Fibroblast of lung (primary cell): ENCODE measurements around the gene UFL1. TPM values are rescaled to one million over a fixed set of nuclear protein-coding genes. Genes with fewer than 3 reads are reported as not detected.
A peak's percentile ranks its signal among the peaks of the same experiment; 100 is the strongest.

Source experiments
- DNase-seq, 2 donors: peaks; one replicate each; pipeline versions ENCODE4 v3.0.0 to v3.0.0-alpha.2; 2010; ENCODE audit warnings: low read depth in 2 of 2
- H2AFZ ChIP-seq: 2 replicates; pipeline ENCODE4 v1.5.1; 2012; ENCODE audit warnings: low read length, control low read depth, inconsistent platforms
- H3K27ac ChIP-seq: 2 replicates; pipeline ENCODE4 v1.5.1; 2011; ENCODE audit warnings: low read length, control low read depth; ENCODE audit not compliant: insufficient read depth
- H3K27me3 ChIP-seq: 2 replicates; pipeline ENCODE4 v1.5.1; 2011; ENCODE audit warnings: mild to moderate bottlenecking, low read length; ENCODE audit not compliant: control insufficient read depth, insufficient read depth
- H3K36me3 ChIP-seq: 2 replicates; pipeline ENCODE4 v1.5.1; 2011; ENCODE audit warnings: low read length; ENCODE audit not compliant: control insufficient read depth, insufficient read depth
- H3K4me1 ChIP-seq: 2 replicates; pipeline ENCODE4 v1.5.1; 2011; ENCODE audit warnings: low read length; ENCODE audit not compliant: control insufficient read depth, insufficient read depth; ENCODE audit errors: extremely low read depth
- H3K4me2 ChIP-seq: 2 replicates; pipeline ENCODE4 v1.5.1; 2011; ENCODE audit warnings: low read length, control low read depth; ENCODE audit not compliant: insufficient read depth; ENCODE audit errors: extremely low read depth
- H3K4me3 ChIP-seq, 4 experiments: fragments of 200-600 bp in 1 of 4; sonication (generic) in 1 of 4; replicated peaks in 1 of 4; 2 replicates each; pipeline ENCODE4 v1.5.1; 2011 to 2016; ENCODE audit warnings: low read length in 4 of 4, low read depth in 3 of 4, mild to moderate bottlenecking in 3 of 4, control low read depth in 2 of 4, inconsistent platforms in 1 of 4, mixed read lengths in 1 of 4; ENCODE audit not compliant: insufficient read depth in 1 of 4; ENCODE audit errors: control extremely low read depth in 1 of 4
- H3K79me2 ChIP-seq: 2 replicates; pipeline ENCODE4 v1.5.1; 2012; ENCODE audit warnings: mild to moderate bottlenecking, low read length, inconsistent platforms; ENCODE audit not compliant: control insufficient read depth, insufficient read depth
- H3K9ac ChIP-seq: 2 replicates; pipeline ENCODE4 v1.5.1; 2011; ENCODE audit warnings: mild to moderate bottlenecking, low read length, control low read depth; ENCODE audit not compliant: insufficient read depth
- H3K9me3 ChIP-seq: 2 replicates; pipeline ENCODE4 v1.5.1; 2012; ENCODE audit warnings: low read depth, low read length; ENCODE audit not compliant: control insufficient read depth, insufficient read depth
- H4K20me1 ChIP-seq: 2 replicates; pipeline ENCODE4 v1.5.1; 2011; ENCODE audit warnings: low read length; ENCODE audit not compliant: control insufficient read depth, insufficient read depth; ENCODE audit errors: extremely low read depth
- CTCF ChIP-seq, 2 donors: IDR thresholded peaks in 1 of 2; conservative IDR thresholded peaks in 1 of 2; 1 replicate in 1 of 2; 2 replicates in 1 of 2; pipeline ENCODE4 v1.5.1; 2011 to 2012; ENCODE audit warnings: low read length in 2 of 2, control low read depth in 1 of 2, inconsistent platforms in 1 of 2, low read depth in 1 of 2, mild to moderate bottlenecking in 1 of 2
- EZH2 ChIP-seq: IDR thresholded peaks from 2 replicates; pipeline ENCODE4 v1.5.1; 2012; ENCODE audit warnings: low read length, control low read depth, mild to moderate bottlenecking; ENCODE audit errors: missing control alignments
- polyA plus RNA-seq, 2 donors: library from polyadenylated mRNA; depleted of rRNA in 1 of 2; stranded (reverse) in 1 of 2; unstranded in 1 of 2; fragments of >200 nt; gene quantifications; 2 replicates each; pipeline ENCODE4 v1.2.1, GENCODE V29; 2011 to 2012; ENCODE audit warnings: missing spikeins in 1 of 2
- total RNA-seq: library from RNA; depleted of rRNA; stranded (reverse); fragments of >200 nt; gene quantifications from 2 replicates; pipeline ENCODE4 v1.2.1, GENCODE V29; 2014

UFL1 gene
- total and polyA plus RNA-seq, 2 donors (not counting 1 experiment from before 2014, with no cell fraction given), result 14.9 to 35.2 TPM

GRCh38 chr6:96562886-96563285 is 41.3 kb downstream of the UFL1 start, which contains the start of gene FHL5:
Gene FHL5, plus strand, starts transcription at chr6:96563128. Its CDS starts 40,486 bp downstream, at chr6:96603614.
- Histone ChIP-seq H3K9me3 (no peaks in the 10 kb centered on the region), H2AFZ (no peak within 1 kb of the TSS), H3K9ac (no peak within 1 kb of the TSS), H3K4me1 (no peaks in the 10 kb centered on the region), H4K20me1 (no peaks in the 10 kb centered on the region), H3K36me3 (no peaks in the 10 kb centered on the region), H3K4me3 (no peak within 1 kb of the TSS), H3K27me3 (no peaks in the 10 kb centered on the region), H3K4me2 (no peak within 1 kb of the TSS), H3K27ac (no peak within 1 kb of the TSS), H3K79me2 (no peaks in the 10 kb centered on the region)
- no peak for TF ChIP-seq CTCF (conservative IDR thresholded peaks at IDR 0.05 in 1 of 2, IDR thresholded peaks at IDR 0.05 in 1 of 2; ENCODE audit: low read depth in 1 of 2, low read length in 2 of 2)
- TF ChIP-seq EZH2, result no peak
- DNase-seq, result peak in 1 of 2 donors; percentile 4

GRCh38 chr6:96563853-96564252 is 42.2 kb downstream of the UFL1 start:
- no peaks in the 10 kb centered on the region for H3K36me3 ChIP-seq
- DNase-seq, result no peak
- H3K4me1 ChIP-seq, result no peaks in the 10 kb centered on the region
- no peaks in the 10 kb centered on the region for H3K27me3 ChIP-seq
- no peak for TF ChIP-seq CTCF (conservative IDR thresholded peaks at IDR 0.05 in 1 of 2, IDR thresholded peaks at IDR 0.05 in 1 of 2; ENCODE audit: low read depth in 1 of 2, low read length in 2 of 2)
- TF ChIP-seq EZH2, result no peak
- no peaks in the 10 kb centered on the region for H3K79me2 ChIP-seq
- no peak overlapping the region for H3K9ac ChIP-seq
- H2AFZ ChIP-seq, result no peak overlapping the region
- H3K27ac ChIP-seq, result no peak overlapping the region
- no peaks in the 10 kb centered on the region for H3K9me3 ChIP-seq
- no peak overlapping the region for H3K4me3 ChIP-seq
- H3K4me2 ChIP-seq, result no peak overlapping the region
- H4K20me1 ChIP-seq, result no peaks in the 10 kb centered on the region

DNA sequence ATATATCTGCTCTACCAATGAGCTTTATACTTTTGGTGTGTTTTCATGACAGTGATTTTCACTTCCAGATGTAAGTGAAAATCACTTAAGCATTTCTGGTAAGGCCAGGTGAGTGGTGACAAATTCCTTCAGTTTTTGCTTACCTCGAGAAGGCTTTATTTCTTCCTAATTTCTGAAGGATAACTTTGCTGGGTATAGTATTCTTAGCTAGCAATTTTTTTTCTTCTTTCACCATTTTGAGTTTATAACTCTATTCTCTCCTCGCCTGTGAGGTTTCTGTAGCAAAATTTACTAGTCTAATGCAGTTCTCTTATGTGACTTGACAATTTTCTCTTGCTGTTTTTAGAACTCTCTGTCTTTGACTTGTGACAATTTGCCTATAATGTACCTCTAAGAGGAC is 48.4 kb downstream of the UFL1 start:
- Histone ChIP-seq H3K9ac (no peak overlapping the region), H3K9me3 (no peaks in the 10 kb centered on the region), H4K20me1 (no peaks in the 10 kb centered on the region), H3K36me3 (no peaks in the 10 kb centered on the region), H3K27ac (no peak overlapping the region), H3K4me1 (no peaks in the 10 kb centered on the region), H3K4me2 (no peak overlapping the region), H2AFZ (no peak overlapping the region), H3K27me3 (no peaks in the 10 kb centered on the region), H3K4me3 (no peak overlapping the region), H3K79me2 (no peaks in the 10 kb centered on the region)
- TF ChIP-seq CTCF (conservative IDR thresholded peaks at IDR 0.05 in 1 of 2, IDR thresholded peaks at IDR 0.05 in 1 of 2; ENCODE audit: low read depth in 1 of 2, low read length in 2 of 2), result no peak
- no peak for TF ChIP-seq EZH2
- no peak for DNase-seq
